NT2/D1 (cell line): ENCODE data around the gene MRO.

Experiments used
- YY1 ChIP-seq: IDR thresholded peaks from 2 replicates; pipeline ENCODE4 v1.6.1; 2011; ENCODE audit not compliant: insufficient read length, insufficient read depth
- ZNF274 ChIP-seq: IDR thresholded peaks from 2 replicates; pipeline ENCODE4 v1.6.1; 2011; ENCODE audit warnings: mild to moderate bottlenecking, low read depth, low read length

- TF ChIP-seq ZNF274 (no peak), YY1 (no peak)
These were observed 34.1 kb upstream of the MRO start for GRCh38 chr18:50853863-50854271.
